GM18505 (cell line): ENCODE data around the gene SLC2A6.

Experiments used
- ATAC-seq: cut with Tn5 transposase; IDR thresholded peaks from one replicate; pipeline ENCODE4 v1.9.1; 2021; ENCODE audit not compliant: unreplicated experiment
- POLR2A ChIP-seq: IDR thresholded peaks from 4 replicates; pipeline ENCODE4 v1.6.1; 2011; ENCODE audit warnings: borderline replicate concordance; ENCODE audit not compliant: insufficient read depth, insufficient read length; ENCODE audit errors: extremely low read depth

The SLC2A6 gene

GRCh38 chr9:133510926-133511505 is 32.1 kb upstream of the SLC2A6 start:
- TF ChIP-seq POLR2A, result no peak
- no peak for ATAC-seq

GRCh38 chr9:133509179-133510083 is 30.5 kb upstream of the SLC2A6 start:
- ATAC-seq, result no peak

GRCh38 chr9:133508046-133508445 is 29.1 kb upstream of the SLC2A6 start:
- no peak for ATAC-seq
- TF ChIP-seq POLR2A, result no peak

More at GRCh38 chr9:133509179-133510083, 30.5 kb upstream of the SLC2A6 start:
- no peak for TF ChIP-seq POLR2A

GRCh38 chr9:133507246-133507965 is 28.5 kb upstream of the SLC2A6 start:
- TF ChIP-seq POLR2A, result no peak
- ATAC-seq, result no peak

- no peak for ATAC-seq
- TF ChIP-seq POLR2A, result no peak
Measured at GRCh38 chr9:133506653-133507038, 27.7 kb upstream of the SLC2A6 start.

DNA sequence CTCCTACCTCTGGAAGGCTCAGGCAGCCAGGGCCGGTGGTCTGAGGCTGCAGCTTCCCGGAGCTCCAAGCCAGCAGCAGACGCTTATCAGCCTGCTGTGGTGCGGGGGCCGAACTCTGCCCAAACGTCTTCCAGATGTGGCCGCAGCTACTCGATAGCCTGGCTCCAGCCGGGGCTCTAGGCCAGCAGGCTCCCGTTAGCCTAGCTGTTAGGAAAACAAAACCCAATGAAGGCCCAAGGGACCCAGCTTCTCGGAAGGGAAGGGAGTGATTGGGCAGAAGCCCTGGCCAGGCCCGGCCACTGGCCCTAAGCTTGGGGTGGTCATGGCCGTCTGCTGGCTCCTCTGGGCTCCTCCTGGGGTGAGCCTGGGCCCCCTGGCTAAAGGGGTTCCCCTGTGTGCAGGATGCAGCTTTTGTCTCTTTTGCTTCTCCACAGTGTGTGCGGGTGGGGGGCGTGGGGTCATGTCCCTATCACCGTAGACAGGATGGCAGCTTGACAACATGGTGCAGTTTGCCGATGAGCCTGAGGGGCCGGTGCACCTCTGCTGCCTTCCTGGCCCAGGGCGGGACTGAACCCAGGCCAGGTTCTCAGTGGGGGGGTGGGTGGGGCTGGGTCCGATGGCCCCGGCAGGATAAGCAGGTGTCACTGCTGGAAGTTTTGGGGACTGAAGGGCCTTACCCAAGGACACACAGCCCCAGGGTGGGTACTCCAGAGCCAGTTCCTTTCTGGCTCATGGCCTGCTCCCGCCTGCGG is 27.2 kb upstream of the SLC2A6 start:
- no peak for ATAC-seq
- no peak for TF ChIP-seq POLR2A

GRCh38 chr9:133505186-133505830 is 26.4 kb upstream of the SLC2A6 start:
- TF ChIP-seq POLR2A, result no peak
- no peak for ATAC-seq

- no peak for TF ChIP-seq POLR2A
- no peak for ATAC-seq
Measured at GRCh38 chr9:133502112-133502511, 23.2 kb upstream of the SLC2A6 start.

- ATAC-seq, result no peak
- TF ChIP-seq POLR2A, result no peak
Measured at GRCh38 chr9:133499892-133500270, 21.0 kb upstream of the SLC2A6 start.

GRCh38 chr9:133499132-133499891 is 20.4 kb upstream of the SLC2A6 start:
- ATAC-seq, result no peak
- TF ChIP-seq POLR2A, result no peak

DNA sequence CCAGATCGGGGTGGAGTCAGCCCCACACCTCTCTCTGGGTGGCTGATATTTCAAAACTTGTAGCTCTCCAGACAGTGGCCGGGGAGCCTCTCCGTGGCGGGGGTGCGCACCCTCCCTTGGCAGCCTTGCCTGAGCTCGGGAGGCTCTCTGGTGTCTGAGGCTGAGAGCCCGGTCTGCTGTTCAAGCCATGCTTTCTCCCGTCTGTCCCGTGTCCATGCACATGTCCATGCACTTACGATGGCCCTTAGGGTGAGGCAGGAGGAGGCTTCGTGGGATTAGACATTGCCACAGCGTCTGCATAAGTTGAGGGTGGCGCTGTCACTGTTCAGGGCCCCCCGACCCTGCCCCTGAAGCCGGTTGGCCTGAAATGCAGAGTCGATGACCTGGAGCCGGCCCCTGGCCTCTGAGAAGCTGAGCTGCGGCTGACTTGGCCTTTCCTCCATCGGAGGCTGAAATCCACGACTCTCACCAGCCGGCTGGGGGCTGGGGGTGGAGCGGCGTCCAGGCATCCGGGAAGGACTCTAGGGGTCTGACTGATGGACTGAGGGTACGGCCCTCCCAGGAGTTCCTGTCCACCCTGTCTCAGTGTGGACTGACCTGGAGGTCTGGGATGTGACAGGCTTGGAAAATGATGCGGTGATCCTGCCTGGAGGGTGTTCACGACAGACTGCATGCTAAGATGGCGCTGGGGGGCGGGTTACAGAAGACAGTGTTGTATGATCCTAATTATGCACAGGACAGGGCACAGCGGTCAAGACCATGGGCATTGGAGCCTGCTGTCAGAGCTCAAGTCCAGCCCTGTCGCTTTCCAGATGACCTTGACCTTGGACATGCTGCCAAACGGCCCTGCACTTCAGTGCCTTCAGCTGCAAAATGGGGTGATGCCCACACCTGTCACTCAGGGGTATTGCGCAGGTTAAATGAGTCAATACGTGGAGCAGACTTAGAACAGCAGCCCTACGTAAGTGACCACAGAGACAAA is 18.3 kb upstream of the SLC2A6 start:
- no peak for TF ChIP-seq POLR2A
- no peak for ATAC-seq
